GM18499 (cell line): ENCODE results near the gene ZNF486.
"Not testable (repeated sequence)": the region's sequence is repeated elsewhere in the genome, so short reads cannot be mapped to it uniquely, and the experiment has no call there.

Experiments used
- ATAC-seq: cut with Tn5 transposase; IDR thresholded peaks from one replicate; pipeline ENCODE4 v1.9.1; 2021; ENCODE audit warnings: moderate number of reproducible peaks; ENCODE audit not compliant: insufficient read depth, unreplicated experiment

Gene ZNF486

DNA sequence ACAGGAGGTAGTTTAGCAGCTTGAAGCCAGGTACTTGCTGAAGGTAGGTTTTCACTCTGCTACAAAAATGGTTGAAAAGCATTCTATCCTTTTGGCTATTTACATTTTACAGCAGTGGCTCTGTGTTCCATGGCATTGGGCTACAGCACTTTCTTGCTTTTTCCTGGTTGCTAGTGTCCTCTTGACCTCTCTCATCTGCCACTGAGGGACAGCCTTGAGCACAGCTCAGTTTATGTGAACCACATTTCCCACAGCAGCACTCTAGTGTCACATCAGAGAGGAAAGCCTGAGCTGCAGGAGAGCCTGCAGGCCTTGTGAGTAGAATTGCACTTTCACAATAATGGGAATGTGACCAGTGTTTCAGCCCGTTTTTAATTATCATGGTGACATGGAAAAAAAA, 54.6 kb downstream of the ZNF486 start:
- ATAC-seq, result not testable (repeated sequence)

DNA sequence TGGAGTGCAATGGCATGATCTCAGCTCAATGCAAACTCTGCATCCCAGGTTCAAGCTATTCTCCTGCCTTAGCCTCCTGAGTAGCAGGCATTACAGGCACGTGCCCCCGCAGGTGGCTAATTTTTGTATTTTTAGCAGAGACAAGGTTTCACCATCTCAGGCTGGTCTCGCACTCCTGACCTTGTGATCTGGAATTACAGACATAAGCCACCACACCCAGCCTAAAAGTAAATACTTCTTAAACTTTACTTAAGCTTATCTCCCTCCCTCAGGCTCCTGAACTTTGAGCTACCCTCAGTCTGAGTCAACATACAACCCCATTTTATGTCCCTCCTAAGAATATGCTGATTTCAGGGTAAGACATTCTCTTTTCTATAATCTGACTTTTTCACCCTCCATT, 66.1 kb downstream of the ZNF486 start:
- ATAC-seq, result no peak

DNA sequence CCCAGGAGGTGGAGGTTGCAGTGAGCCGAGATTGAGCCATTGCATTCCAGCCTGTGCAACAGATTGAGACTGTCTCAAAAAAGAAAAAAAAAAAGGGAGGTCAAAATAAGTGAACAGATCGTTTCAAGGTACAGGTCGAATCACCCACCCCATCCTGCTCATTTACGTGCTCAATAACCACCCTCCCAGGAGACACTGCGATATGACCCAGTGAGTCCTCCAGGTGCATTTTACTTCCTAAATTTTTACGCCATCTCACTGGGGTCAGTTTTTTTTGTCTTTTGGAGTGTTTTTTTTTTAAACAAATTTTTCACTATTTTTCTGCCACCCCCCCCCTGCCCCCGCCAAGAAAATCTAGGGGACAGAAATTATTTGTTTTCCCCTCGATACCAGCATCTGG, 68.1 kb downstream of the ZNF486 start:
- ATAC-seq, result no peak

DNA sequence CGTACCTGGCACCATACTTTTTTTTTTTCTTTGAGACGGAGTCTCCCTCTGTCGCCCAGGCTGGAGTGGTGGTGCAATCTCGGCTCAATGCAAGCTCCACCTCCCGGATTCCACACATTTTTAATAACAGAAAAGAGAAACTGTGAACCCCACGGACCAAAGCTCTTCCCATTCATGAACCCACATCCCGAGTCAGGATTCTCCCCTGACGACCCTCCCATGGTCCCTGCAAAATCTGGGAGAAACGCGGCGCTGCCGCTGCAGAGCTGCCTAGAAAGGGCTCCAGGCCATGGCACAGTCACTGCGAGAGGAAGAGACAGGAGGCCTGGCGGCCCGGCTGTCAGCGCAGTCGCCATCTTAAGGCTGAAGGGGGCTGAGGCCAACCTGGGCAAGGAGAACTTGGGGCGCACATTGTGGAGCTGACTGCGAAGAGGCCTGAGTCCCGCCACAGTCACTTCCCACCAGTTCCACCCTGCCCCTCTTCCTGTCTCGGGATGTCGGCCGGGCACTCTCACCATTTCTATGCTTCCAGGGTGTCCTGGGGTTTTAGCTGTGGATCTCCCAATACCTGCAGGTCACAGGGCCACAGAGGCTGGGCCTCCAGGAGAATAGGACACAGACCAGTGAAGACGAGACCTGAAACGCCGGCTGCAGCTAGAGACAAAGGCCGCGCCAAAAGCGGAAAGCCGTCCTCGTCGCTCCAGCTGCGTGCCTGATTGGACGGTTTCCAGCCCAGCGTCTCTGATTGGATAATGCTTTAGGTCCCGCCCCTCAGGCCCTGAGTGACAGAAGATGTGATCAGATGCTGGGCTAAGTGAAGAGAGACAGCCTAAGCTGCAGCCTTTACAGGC, 71.0 kb downstream of the ZNF486 start:
- ATAC-seq, result peak; percentile 75

DNA sequence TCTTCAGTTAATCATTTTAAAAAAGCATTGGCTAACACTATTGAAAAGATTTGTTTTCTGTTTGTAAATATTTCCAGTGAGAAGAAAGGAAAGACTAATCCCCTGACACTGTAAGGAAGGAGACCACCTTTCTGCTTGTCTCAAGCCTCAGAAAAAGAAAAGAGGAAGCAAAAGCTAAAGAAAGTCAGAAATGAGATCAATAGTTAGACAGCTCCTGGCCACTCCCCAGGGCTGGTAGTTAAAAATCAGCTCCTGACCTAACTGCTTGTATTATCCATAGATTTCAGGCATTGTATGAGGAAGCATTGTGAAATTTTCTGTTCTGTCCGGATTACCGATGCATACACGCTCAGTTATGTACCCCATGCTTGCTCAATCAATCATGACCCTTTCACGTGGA, 76.6 kb downstream of the ZNF486 start:
- no peak for ATAC-seq

DNA sequence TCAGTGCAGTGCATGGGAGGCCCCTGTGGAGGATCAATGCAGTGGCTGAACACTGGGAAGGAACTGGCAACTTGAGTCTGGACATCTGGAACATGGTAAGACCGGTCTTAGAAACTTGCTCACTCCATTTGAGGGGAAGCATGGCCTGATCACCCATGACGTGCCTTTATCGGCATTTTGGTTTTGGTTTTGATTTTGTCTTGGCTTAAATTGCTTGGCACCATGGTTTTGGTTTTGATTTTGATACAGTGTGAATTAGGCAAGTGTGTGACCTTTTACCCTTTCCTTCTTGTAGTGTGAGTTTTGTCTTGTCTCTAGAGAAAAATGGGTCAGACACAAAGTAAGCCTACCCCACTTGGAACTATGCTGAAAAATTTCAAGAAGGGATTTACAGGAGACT, 77.3 kb downstream of the ZNF486 start:
- ATAC-seq, result no peak

DNA sequence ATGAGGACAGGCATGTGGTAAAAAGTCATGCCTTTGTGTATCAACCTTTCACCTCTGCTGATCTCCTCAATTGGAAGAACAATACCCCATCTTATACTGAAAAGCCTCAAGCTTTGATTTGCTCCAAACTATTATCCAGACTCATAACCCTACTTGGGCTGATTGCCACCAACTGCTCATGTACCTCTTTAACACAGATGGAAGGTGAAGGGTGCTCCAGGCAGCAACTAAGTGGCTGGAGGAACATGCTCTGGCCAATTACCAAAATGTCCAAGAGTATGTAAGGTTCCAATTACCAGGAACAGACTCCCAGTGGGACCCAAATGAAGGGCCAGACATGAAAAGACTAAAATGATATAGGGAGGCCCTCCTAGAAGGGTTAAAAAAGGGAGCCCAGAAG, 78.3 kb downstream of the ZNF486 start:
- no peak for ATAC-seq

DNA sequence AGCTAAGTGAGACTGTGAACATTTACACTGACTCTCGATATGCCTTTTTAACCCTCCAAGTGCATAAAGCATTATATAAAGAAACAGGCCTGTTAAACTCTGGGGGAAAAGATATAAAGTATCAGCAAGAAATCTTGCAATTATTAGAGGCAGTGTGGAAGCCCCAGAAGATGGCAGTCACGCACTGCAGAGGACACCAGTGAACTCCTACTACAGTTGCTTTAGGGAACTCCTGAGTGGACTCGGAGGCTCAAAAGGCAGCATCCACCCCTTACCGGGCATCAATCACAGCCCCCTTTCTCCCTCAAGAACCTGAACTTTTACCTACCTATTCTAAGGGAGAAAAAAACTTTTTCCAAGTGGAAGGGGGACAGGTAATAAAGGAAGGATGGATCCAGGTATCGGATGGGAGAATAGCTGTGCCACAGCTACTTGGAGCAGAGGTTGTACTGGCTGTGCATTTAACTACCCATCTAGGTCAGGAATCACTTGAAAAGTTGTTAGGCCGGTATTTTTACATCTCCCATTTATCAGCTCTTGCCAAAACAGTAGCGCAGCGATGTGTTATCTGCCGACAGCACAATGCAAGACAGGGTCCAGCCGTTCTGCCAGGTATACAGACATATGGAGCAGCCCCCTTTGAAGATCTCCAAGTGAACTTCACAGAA, 80.1 kb downstream of the ZNF486 start:
- ATAC-seq, result no peak

DNA sequence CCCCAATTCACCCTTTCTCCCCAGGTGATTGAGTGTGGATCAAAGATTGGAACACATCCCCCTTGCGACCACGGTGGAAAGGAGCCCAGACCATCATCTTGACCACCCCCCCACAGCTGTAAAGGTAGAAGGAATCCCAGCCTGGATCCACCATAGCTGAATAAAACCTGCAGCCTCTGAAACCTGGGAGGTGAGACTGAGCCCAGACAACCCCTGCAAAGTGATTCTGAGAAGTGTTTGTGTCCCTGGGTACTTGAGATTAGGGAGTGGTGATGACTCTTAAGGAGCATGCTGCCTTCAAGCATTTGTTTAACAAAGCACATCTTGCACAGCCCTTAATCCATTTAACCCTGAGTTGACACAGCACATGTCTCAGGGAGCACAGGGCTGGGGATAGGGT, 81.2 kb downstream of the ZNF486 start:
- not testable (repeated sequence) for ATAC-seq
